Fibroblast of lung (primary cell): ENCODE results near the gene SLC28A1.

Experiments used
- EZH2 ChIP-seq: IDR thresholded peaks from 2 replicates; pipeline ENCODE4 v1.5.1; 2012; ENCODE audit warnings: low read length, control low read depth, mild to moderate bottlenecking; ENCODE audit errors: missing control alignments
- TF ChIP-seq, protein P1 (sequence below), 2 donors: IDR thresholded peaks in 1 of 2; conservative IDR thresholded peaks in 1 of 2; 1 replicate in 1 of 2; 2 replicates in 1 of 2; pipeline ENCODE4 v1.5.1; 2011 to 2012; ENCODE audit warnings: low read length in 2 of 2, control low read depth in 1 of 2, inconsistent platforms in 1 of 2, low read depth in 1 of 2, mild to moderate bottlenecking in 1 of 2

- TF ChIP-seq, protein P1, sequence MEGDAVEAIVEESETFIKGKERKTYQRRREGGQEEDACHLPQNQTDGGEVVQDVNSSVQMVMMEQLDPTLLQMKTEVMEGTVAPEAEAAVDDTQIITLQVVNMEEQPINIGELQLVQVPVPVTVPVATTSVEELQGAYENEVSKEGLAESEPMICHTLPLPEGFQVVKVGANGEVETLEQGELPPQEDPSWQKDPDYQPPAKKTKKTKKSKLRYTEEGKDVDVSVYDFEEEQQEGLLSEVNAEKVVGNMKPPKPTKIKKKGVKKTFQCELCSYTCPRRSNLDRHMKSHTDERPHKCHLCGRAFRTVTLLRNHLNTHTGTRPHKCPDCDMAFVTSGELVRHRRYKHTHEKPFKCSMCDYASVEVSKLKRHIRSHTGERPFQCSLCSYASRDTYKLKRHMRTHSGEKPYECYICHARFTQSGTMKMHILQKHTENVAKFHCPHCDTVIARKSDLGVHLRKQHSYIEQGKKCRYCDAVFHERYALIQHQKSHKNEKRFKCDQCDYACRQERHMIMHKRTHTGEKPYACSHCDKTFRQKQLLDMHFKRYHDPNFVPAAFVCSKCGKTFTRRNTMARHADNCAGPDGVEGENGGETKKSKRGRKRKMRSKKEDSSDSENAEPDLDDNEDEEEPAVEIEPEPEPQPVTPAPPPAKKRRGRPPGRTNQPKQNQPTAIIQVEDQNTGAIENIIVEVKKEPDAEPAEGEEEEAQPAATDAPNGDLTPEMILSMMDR (conservative IDR thresholded peaks at IDR 0.05 in 1 of 2, IDR thresholded peaks at IDR 0.05 in 1 of 2; ENCODE audit: low read depth in 1 of 2, low read length in 2 of 2), result no peak
- TF ChIP-seq EZH2, result no peak
Observed at GRCh38 chr15:84865074-84865569, 19.3 kb upstream of the SLC28A1 start.
